Non-pigmented ciliary epithelial cell (primary cell): Measurements from ENCODE around the gene GPR176.

Experiments used
- DNase-seq: peaks from one replicate; pipeline ENCODE4 v3.0.0-alpha.2; 2010; ENCODE audit warnings: low read depth

Gene GPR176

DNA sequence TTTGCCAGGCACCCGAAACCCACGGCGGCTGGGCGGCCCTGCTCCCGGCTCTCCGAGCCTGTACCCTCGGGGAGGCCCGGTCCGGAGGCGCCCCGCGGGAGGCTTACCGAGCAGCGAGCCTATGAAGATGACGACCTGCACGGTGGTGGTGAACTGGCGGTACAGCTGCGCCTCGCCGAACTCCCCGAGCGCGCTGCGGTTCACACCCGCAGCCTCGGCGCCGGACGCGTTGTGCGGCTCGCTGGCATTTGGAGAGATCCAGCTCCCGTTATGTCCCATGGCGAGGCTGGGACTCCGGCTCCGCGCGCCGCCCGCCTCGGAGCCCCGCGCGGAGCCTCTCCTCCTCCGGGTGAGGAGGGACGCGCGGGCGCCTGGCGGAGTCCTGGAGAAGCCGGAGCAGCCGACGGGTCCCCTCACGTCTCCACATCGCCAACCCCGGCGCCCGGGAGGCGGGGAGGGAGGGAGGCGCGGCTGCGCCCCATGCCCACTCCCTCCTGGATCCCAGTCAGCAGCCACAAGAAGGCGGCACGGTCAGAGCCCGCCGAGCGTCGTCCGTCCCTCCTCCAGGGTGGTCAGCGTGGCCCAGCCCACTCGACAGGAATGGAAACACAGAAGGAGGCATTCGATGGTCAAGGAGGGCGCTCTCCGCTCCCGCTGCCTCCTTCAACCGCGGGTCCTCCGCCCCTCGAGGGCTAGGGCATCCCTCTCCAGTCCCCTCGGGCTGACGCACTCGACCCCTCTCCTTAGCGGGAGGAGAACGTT is at the start of gene GPR176:
Gene GPR176, minus strand, starts transcription at position 519 of the 762 bp plus-strand sequence. Its CDS starts 240 bp downstream, at position 279.
- DNase-seq: no peak

GRCh38 chr15:39969002-39969394 is 48.9 kb upstream of the GPR176 start:
- no peak for DNase-seq

- no peak for DNase-seq
Observed at GRCh38 chr15:39968273-39969001, 48.4 kb upstream of the GPR176 start.

DNA sequence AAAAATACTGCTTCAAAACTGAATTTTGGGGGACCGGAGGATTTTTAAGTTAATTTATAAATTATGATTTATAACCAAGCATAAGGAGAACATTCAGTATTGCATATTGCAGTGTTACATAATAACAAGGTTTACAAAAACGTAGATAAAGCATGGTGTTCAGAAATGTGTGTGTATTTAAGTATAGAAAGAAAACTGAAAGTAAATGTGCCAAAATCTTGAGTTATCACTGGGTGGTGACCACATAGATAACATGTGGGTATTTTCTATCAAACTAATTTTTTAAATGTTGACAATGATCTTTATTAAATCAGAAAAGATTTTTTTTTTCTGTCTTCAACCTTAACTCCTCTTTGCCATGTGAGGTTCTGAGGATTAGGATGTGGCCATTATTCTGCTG is 46.5 kb upstream of the GPR176 start:
- no peak for DNase-seq

- DNase-seq: no peak
Observed at GRCh38 chr15:39963786-39964185, 43.7 kb upstream of the GPR176 start.

DNA sequence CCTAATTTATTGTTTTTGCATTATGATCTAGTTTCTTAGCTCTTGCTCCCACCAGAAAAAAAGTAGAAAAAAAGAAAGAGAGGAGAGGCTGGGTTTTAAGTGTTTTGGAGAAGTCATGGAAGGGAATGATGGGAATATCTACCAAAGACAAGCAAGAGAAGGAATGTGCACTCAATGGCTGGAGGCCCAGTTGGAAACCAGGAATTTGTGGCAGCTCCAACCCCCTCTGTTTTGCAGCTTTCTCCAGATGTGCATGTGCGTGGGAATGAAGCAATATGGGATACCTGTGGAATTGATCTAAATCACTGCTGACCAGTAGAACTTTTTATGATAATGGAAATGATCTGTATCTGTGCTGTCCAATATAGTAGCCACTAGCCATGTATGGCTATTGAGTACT is 41.0 kb upstream of the GPR176 start:
- DNase-seq: no peak

DNA sequence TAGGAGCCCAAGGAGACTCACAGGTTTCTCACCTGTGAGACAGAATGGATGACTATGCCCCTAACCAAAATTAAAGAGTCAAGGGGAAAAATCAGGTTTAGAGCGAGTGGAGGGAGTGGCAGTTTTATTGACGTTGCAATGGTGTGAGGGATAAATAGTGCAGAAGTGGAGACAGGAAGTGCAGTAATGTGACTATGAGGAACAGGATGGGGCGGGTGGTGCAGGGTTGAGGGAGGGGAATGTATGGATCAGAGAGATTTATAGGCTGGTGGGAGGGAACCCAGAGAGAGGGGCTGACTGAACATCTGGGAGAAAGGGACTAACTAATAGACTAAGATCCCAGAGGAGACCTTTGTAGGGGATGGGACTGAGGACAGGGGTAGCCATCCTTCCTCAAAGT is 40.3 kb upstream of the GPR176 start:
- no peak for DNase-seq

- DNase-seq: no peak
Observed at GRCh38 chr15:39959411-39959810, 39.3 kb upstream of the GPR176 start.

- DNase-seq: no peak
Observed at GRCh38 chr15:39957481-39957880, 37.4 kb upstream of the GPR176 start.

DNA sequence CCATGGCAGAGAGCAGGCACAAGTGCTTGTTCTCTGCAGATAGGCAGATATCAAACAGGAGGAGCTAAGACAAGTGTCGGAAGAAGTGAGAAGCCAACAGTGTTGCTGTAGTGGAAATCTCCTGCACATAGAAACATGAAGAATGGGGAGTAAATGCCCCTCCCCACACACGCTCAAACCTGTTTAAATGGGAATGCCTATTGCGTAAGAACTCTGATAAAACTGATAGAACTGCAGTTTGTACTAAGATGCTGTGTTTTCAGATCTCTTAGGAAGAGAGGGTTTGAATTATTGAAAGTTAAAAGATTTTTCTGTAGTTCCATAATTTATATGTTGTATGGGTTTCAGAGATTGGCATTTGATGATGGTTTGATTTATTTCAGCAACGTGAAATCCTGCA is 33.5 kb upstream of the GPR176 start:
- no peak for DNase-seq

DNA sequence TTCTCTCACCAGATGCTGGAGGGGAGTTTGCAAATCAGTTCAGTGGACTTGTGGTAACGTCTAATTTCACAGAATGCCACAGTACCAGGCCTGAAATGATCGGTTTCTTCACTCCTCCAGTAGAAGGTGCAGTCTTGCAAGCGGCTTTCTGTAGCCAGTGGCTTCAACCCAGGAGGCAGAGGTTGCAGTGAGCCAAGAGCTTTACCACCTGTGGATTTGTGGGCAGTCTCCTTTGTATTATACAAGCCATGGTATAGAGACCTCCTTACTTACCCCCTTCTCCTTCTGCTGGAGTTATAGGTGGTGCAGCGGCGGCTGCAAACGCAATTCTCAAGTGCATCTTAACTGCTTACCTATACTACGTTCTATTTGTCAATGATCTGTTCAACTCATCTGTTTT is 31.5 kb upstream of the GPR176 start:
- DNase-seq: no peak

GRCh38 chr15:39948817-39949216 is 28.8 kb upstream of the GPR176 start:
- no peak for DNase-seq

GRCh38 chr15:39947401-39948197 is 27.5 kb upstream of the GPR176 start:
- DNase-seq: no peak

DNA sequence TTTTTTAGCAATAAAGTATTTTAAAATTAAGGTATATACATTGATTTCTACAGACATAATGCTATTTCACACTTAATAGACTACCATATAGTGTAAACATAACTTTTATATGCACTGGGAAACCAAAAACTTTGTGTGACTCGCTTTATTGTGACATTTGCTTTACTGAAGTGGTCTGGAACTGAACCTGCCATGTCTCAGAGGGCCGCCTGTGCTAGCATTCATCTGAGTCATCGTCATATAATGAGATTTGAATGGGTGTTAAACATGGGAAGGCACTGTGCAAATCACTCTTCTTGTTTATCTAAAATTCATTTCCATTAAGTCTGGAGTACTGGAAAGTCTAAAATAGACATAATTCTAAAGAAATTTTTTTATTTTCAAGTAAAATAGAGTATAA is 26.8 kb upstream of the GPR176 start:
- no peak for DNase-seq

DNA sequence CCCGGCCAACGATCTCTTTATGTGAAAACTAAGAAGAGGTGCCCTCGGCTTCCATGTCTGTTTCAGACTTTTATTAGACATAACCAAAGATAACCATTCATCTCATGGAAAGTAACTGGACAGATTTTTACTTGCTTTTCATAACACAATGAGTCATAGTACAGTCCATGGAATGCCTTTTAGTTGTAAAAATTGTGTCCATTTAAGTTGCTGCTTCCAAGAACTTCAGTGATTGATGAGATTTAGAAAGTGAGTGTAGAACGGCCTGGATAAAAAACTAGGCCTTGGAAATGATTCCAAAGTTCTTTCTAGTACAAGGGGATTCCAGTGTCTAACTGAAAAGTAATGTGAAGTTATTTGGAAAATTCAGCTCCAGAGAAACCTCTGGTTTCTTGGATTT is 24.7 kb upstream of the GPR176 start:
- no peak for DNase-seq

DNA sequence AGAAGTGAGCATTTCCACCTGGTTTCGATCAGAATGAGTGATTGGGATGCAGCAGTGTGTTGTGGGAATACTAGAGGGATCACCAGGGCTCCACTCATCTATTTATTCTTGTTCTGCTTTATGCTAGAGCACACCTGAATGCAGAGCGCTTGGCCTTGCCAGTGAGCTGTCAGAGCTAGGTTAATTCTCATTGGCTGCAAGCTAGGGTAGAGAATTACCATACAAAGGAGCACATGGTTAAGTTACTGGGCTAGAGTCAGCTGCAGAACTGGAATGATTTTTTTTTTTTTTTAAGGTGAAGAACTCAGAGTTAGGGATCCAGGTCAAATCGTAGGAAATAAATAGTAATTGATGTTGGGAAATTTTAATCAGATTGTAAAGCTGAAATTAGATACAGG is 22.7 kb upstream of the GPR176 start:
- DNase-seq: no peak

DNA sequence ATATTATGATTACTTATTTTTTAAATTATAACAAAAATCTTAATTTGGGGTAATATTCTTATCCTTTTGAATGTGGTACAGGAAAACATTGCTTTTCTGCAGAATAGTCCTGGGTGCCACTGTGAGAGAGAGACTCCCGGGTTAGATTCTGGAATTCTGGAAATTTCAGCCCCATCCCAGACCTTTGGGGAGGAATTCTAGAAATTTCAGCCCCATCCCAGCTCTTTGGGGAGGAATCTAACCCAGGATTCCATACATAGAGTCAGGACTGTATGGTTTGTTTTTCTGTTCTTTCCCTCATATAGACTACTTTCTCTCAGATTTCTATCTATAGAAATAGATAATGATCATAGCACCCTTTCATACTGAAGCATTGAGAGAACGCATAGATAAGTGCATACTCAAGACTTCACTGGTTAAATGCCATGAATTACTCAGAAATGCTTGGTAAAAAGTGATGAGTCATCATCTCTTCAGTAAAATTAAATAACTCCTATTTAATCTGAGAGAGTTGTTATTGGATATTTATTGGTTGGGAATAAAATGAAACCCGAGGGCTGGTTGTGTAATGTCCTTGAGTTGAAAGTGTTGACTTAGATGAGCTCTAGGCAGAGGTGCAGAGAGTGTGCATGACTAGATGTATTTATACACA is 22.2 kb upstream of the GPR176 start:
- DNase-seq: no peak

DNA sequence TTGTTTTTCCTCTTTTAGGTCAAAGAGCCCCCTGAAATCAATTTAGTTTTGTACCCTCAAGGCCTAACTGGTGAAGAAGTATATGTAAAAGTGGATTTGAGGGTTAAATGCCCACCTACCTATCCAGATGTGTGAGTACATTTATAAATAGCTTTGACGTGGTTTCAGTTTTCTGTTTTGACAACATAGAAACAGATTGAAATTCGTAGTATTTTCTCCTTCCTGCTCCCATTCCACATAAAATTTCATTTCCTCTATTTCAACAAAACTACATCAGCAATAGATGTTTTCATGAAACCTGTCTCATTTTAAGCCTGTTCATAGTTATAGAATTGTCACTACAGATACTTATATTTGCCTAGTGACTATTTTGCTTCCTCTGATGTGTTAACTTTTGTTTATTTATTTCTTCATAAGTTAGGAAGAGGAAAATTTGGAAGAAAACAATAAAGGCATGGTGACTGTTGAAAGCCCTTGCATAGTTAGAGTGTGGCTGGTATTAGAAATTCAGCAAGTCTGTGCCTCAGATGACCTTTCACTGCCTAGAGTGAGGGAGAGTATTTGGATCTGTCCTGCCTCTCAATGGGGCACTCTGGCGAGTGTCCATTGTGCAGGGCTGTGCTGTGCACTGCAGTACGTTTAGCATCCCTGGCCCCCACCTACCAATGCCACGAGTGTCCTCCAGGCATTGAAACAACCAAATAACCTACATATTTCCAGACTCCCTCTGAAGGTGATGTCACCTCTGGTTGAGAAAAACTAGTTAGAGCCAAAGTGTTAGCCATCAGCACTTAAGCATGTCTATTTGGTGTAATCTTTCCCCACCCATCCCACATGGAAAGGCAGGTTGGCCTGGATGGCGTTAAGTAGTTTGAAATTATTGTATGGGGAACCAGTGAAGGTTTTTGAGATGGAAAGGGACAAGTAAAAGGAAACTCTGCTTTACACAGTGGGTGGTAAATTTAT is 19.7 kb upstream of the GPR176 start:
- no peak for DNase-seq

- no peak for DNase-seq
Observed at GRCh38 chr15:39937696-39938095, 17.6 kb upstream of the GPR176 start.

- DNase-seq: no peak
Observed at GRCh38 chr15:39936681-39937080, 16.6 kb upstream of the GPR176 start.

- DNase-seq: no peak
Observed at GRCh38 chr15:39936187-39936586, 16.1 kb upstream of the GPR176 start.
